ENCODE measurements around the gene KIF26A.

KIF26A gene

GRCh38 chr14:104113631-104114420 is 24.6 kb upstream of the KIF26A start:
- no peak for DNase-seq

DNA sequence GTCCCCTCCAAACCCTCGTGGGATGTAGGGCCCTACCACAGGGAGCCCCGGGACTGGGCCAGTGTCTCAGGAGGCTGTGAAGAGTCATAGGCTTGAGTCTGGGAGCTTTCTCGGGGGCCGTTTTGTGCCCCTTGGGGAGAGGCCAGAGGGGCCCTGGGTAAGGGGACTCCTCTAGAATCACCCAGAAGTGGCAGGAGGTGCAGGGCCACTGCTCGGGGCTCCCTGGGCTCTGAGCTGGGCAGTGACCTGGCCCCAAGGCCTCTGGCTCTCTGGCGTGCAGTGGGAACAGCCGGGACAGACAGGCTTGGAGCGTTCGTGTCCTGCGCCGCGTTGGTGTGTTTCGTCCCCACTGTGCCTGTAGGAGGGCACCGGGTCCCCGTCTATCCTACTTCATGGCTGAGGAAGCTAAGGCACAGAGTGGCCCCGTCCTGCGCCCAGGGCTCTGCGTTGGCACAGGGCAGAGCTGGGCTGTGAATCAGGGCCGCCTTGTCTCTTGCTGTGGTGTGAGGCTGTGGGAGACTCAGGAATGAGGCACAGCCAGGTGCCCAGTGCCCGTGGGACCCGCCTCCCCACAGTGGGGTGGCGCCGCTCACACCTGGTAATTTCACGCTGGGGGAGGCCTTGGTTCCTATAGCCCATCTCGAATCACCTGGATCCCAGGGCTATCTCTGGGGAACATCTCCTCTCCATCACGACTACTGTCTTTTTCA is 23.8 kb upstream of the KIF26A start:
- DNase-seq, result no peak

- DNase-seq, result no peak
Measured at GRCh38 chr14:104115131-104115600, 23.2 kb upstream of the KIF26A start.

DNA sequence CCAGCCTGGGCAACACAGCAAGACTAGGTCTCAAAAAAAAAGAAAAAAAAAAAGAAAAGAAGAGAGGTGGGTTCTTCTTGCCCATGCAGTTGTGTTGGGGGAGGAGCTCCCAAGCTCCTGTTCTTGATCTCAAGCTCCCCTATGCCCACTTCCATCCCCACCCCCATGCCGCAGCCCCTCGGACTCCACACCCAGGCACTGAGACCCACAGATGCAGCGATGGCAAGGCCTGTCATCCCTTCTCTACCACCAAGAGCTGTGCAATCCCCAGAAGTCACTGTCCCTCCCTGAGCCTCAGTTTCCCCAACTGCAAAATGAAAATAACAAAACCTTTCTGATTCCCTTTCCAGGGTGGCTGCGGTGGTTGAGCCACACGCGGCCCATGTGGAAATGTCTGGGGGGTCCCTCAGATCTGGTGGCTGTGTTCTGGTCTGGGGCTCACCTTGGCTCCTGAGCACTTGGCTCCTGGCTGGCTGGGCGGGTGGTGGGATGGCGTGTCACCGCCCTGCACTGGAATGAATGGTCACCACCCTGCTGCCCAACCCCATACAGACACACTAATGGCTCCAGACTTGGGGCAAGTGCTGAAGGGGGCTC is 22.6 kb upstream of the KIF26A start:
- no peak for DNase-seq

DNA sequence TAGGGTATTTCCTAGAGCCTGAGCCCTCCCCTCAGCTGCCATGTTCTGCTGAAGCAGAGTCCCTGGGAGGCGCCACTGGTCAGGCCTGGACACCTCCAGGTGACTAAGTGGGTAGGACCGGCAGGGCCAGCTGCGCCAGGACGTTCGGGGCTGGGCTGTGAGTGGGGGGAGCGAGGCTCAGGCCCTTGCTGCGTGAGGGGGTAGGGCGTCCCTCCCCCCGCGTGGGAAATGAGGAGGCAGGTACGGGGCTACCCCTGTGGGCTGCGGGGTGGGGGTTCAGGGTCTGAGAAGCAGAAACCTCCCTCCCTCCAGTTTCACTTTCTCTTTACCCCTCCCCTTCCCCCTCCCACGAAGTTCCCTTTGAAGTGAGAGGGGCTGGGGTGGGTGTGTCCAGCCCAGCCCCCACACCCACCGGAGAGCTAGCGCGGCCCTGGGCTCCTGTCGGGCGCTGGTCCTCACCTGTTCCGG is 22.1 kb upstream of the KIF26A start:
- DNase-seq, result no peak

- DNase-seq, result no peak
Measured at GRCh38 chr14:104116756-104117340, 21.5 kb upstream of the KIF26A start.

GRCh38 chr14:104117341-104118005 is 20.9 kb upstream of the KIF26A start:
- no peak for DNase-seq

DNA sequence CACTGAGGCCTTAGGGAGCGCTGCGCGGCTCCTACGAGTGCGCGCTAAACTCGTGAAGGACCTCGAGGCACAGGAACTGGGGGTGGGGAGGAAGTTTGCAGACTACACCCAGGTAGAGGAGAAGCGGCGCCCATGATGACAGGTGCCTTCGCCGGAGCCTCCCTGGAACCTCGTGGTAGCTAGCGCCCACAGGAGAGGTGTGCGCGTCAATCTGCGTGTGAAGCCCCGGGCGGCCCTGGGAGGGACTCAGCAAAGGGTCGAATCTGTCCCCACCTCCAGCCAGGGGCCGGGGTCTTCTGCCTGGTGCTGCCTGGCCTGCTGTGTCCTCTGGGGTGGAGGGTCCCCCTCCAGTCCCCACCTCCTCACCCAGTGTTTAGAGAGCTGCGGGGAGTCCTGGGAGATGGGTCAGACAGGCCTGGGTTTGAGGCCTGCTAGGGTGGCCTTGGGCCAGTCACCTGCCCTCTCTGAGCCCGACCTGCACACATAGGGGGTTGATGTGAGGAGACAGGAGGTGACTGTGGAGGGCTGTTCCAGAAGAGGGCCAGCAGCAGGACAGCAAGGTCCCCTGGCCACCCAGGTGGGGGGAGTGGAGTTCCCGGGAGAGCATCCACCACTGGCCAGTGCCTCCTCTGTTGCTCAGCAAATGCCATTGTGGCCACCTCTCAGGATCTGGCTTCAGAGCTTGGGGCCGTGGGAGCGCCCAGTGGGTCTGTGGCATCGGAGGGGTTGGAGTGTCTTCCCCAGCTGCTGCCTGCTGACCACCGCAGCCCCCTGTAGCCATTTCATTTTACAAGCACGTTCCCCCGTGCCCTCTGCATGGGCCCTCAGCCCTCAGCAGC is 20.2 kb upstream of the KIF26A start:
- no peak for DNase-seq

DNA sequence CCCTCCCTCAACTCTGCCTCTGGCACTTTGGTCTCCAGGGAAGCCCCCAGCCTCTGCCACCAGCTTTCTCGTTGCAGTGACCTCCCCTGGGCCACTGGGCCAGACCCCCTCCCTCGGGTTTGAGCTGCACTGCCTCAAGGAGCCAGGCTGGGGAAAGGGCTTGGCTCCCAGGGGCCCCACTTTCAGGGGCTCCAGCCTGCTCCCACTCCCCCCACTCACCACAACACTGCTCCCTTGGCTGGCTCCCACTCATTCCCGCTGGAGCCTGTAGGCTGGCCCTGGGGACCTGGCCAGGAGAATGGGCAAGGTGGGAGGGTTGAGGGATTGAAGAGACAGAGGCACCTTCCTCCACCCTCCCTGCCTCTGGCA is 19.3 kb upstream of the KIF26A start:
- DNase-seq, result no peak

GRCh38 chr14:104119488-104120251 is 18.7 kb upstream of the KIF26A start:
- no peak for DNase-seq

DNA sequence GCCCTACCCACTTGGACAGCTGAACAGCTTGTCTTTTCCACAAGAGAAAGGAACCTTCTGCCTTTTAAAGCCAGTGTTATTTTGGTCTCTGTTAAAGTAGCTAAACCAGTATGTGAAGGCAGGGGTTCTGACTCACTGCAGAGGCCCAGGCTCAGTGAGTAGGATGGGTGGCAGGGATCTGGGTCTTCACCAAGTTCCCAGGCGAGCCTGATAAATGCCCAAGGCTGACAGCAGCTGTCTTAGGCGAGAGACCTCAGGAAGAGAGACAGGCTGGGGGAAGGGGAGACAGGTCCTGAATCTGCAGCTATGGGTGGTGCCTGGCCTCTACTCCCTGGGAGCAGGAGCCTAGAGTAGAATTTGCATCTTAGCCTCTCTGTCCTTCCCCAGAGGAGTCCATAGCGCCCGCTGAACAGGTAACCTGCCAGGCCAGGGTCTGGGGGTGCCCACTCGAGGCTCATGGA is 18.1 kb upstream of the KIF26A start:
- no peak for DNase-seq

DNA sequence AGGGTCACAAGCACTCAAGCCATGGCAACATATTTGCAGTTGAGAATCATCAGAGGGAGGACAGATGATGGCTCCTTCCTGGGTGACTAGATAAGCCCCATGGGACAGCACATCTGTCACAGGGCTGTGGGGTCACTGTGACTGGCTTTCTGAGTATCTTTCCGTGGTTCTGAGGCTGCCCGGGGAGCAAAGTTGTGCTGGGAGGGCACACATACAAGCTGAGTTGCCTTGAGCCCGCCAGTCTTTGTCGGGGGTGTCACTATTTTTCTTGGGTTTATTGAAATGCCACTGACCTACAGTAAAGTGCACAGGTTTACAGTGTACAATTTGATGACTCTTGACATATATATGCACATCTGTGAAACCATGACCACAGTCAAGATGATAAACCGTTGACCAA is 17.2 kb upstream of the KIF26A start:
- no peak for DNase-seq

DNA sequence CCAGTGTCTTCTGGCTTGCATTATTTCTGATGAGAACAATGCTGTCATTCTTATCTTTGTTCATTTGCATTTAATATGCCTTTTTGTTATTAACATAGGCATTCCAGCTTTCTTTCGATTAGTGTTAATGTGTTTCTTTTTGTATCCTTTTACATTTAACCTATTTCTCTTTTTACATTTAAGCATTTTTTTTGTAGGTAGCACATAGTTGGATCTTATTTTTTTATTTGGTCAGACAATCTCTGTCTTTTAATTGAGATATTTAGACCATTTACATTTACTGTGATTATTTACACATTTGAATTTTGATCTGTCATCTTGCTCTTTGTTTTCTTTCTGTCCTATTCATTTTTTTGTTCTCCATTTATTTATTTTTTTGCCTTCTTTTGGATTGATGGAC is 14.5 kb upstream of the KIF26A start:
- DNase-seq, result no peak

DNA sequence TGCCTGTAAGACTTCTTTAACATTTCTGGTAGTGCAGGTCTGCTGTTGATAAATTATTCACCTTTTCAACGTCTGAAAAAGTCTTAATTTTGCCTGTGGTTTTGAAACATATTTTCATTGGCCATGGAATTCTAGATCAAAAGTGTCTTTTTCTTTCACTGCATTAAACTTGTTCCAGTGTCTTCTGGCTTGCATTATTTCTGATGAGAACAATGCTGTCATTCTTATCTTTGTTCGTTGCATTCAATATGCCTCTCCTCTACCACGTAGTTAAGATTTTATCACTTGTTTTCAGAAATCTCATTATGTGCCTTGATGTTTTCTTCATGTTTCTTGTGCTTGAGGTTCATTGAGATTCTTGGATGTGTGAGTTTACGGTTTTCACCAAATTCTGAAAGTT is 13.4 kb upstream of the KIF26A start:
- no peak for DNase-seq

DNA sequence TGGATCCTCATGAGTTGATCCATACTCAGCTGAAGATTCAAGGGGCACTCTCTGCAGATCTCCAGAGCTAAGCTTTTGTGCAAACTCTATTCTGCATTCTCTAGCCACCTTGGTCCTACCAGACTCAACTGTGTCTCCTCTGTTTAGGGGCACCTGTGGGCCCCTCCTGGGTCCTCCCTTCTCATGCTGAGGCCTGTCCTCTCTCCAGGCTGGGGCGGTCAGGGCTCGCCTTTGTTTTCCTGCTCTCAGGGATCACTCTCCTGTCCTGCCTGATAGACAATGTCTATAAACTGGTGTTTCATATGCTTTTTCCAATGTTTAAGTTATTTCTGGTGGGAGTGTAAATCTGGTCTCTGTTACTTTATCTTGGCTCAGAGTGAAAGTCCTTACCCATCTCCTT is 11.6 kb upstream of the KIF26A start:
- no peak for DNase-seq

DNA sequence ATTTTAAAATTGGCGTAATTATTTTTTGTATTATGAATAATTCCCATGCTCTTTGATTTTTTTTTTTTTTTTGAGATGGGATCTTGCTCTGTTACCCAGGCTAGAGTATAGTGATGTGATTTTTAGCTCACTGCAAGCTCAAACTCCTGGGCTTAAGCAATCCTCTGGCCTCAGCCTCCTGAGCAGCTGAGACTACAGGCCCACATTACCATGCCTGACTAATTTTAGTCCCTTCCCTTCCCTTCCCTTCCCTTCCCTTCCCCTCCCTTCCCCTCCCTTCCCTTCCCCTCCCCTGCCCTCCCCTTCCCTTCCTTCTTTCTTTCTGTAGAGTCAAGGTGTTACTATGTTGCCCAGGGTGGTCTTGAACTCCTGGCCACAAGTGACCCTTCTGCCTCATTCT is 9.4 kb upstream of the KIF26A start:
- DNase-seq, result no peak

DNA sequence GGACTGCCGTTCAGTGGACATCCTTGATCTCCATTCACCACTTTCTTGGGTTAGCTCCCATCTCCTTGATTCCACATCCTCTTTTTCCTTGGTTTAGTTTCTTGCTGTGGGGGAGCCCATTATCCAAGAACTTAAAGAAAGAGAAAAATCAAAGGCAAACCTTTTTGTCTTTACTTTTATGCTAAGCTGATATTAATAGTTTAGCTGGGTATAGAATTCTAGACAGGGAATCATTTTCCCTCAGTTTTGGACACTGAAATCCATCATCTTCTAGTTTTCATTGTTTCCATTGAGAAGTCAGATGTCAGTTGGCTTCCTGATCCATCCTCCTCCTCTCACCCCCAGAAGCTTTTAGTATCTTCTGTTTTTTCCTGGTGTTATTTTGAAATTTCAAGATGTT is 8.8 kb upstream of the KIF26A start:
- no peak for DNase-seq

DNA sequence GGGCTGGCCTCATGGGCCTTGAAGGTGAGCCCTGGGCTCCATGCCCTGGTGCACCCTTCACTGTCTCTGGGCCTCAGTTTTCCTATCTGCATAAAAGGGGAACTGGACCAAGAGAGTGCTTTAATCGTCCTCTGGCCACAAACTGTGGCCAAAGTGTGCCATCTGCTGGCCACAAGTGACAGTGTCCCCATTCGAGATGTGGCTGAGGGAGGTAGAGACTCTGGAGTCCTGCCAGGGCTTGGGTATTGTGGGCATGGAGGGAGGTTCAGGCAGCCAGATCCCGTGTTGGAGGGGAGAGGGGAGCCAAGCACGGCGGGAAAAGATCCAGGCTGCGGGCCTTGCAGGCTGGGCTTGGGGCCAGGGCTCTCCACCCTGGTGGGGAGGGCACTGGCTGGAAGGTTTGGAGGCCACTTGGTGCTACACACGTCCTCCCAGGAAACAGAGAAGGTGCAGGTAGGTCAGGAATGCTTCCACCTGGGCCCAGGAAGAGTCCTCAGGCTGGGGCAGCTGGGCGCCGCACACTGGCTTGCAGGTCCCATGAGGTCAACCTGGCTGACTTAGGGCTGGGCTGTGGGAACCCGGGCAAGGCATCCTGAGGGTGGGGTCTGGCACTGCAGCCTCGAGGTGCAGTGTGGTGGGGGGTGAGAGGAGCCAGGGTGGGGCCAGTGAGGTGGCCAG is 7.3 kb upstream of the KIF26A start:
- DNase-seq, result peak; percentile 28

DNA sequence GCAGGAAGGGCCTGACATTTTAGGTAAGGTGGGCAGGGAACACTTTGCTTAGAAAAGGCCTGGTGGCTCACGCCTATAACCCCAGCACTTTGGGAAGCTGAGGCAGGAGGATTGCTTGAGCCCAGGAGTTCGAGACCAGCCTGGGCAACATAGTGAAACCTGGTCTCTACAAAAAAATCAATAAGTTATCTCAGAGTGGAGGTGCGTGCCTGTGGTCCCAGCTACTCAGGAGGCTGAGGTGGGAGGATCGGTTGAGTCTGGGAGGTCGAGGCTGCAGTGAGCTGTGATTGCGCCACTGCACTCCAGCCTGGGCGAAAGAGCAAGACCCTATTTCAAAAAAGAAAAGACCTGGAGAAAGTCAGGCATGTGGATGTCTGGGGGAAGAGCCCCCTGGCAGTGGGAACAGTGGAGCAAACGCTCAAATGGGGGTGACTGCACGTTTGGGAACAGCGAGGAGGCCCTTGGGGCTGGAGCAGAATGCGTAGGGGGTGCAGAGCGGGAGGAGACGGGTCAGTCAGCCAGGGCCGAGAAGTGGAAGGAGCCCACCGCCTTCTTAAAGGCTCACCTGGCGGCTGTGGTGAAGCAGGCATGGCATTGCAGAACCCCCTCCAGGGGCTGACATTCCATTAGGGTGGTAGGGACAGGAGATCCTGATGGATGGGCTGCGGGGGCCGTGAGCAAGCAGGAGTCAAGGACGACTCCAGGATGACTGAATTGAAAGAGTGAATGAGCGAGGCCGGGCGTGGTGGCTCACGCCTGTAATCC is 6.2 kb upstream of the KIF26A start:
- DNase-seq, result no peak

All from fibroblast of skin of scalp (primary cell).